Endodermal cell (in vitro differentiated cells): ENCODE results near the gene C19orf85. TPM values are rescaled to one million over a fixed set of nuclear protein-coding genes. Genes with fewer than 3 reads are reported as not detected.

Experiments
- DNase-seq: peaks from one replicate; pipeline ENCODE4 v3.0.0-alpha.2; 2017
- H3K27ac ChIP-seq: 2 replicates; pipeline ENCODE4 v1.5.1; 2013; ENCODE audit warnings: mild to moderate bottlenecking, low read depth, low read length, moderate library complexity
- H3K27me3 ChIP-seq: 2 replicates; pipeline ENCODE4 v1.6.1; 2013; ENCODE audit warnings: mild to moderate bottlenecking, low read length, moderate library complexity; ENCODE audit not compliant: insufficient read depth, control insufficient read depth, poor library complexity, severe bottlenecking
- H3K36me3 ChIP-seq: 2 replicates; pipeline ENCODE4 v1.7.0; 2013; ENCODE audit warnings: mild to moderate bottlenecking, low read length, moderate library complexity; ENCODE audit not compliant: control insufficient read depth, insufficient read depth
- H3K4me1 ChIP-seq: one replicate; pipeline ENCODE4 v1.7.0; 2013; ENCODE audit warnings: low read length; ENCODE audit not compliant: control insufficient read depth, insufficient read depth
- H3K4me3 ChIP-seq: 2 replicates; pipeline ENCODE4 v1.5.1; 2013; ENCODE audit warnings: mild to moderate bottlenecking, low read length, moderate library complexity
- H3K9ac ChIP-seq: 2 replicates; pipeline ENCODE4 v1.6.1; 2013; ENCODE audit warnings: mild to moderate bottlenecking, low read length, moderate library complexity; ENCODE audit not compliant: poor library complexity, severe bottlenecking; ENCODE audit errors: extremely low read depth
- H3K9me3 ChIP-seq: 2 replicates; pipeline ENCODE4 v1.6.1; 2013; ENCODE audit warnings: mild to moderate bottlenecking, low read length, moderate library complexity; ENCODE audit not compliant: control insufficient read depth
- H3K27ac Mint-ChIP-seq: 2 replicates; pipeline ENCODE4 v1.8.0; 2020; ENCODE audit warnings: mixed read lengths
- H3K27me3 Mint-ChIP-seq: 2 replicates; pipeline ENCODE4 v1.8.0; 2021; ENCODE audit warnings: mild to moderate bottlenecking, mixed read lengths; ENCODE audit not compliant: insufficient read depth
- H3K36me3 Mint-ChIP-seq: 2 replicates; pipeline ENCODE4 v1.8.0; 2020; ENCODE audit warnings: low read depth, mixed read lengths
- H3K4me1 Mint-ChIP-seq: 2 replicates; pipeline ENCODE4 v1.8.0; 2020; ENCODE audit warnings: mixed read lengths
- H3K4me3 Mint-ChIP-seq: 2 replicates; pipeline ENCODE4 v1.8.0; 2020; ENCODE audit warnings: mild to moderate bottlenecking, moderate library complexity, mixed read lengths
- H3K9me3 Mint-ChIP-seq: 2 replicates; pipeline ENCODE4 v1.8.0; 2020; ENCODE audit warnings: mild to moderate bottlenecking, mixed read lengths
- WGBS, 2 experiments: methylation state at CpG; one replicate each; pipeline versions ENCODE4 v1.1.5 to v1.1.7; 2013; ENCODE audit warnings: missing lambda C conversion rate in 2 of 2, mixed read lengths in 1 of 2; ENCODE audit not compliant: insufficient coverage in 1 of 2, insufficient read length in 1 of 2; 5-methylcytosine and 5-hydroxymethylcytosine counted together
- total RNA-seq, 2 donors: library from RNA; stranded (reverse); fragmentation: NEBNext Ultra II Directional in 1 of 2; extraction: Animal tissue kit (Norgen Biotek cat#: 25700) in 1 of 2; gene quantifications; 2 replicates in 1 of 2; 3 replicates in 1 of 2; pipeline ENCODE4 v1.2.1, GENCODE V29; 2021
- TF ChIP-seq, protein P1 (sequence below): fragments of 200-600 bp; sonication (generic); conservative IDR thresholded peaks from 2 replicates; pipeline ENCODE4 v1.5.0; 2021; ENCODE audit warnings: antibody characterized with exemption, mild to moderate bottlenecking

C19orf85 gene
- total RNA-seq, 2 donors from 2014 or later = 0.62 to 2.3 TPM

- Histone ChIP-seq H3K27ac (no peak overlapping the region), H3K4me1 (no peaks in the 10 kb centered on the region), H3K9me3 (no peaks in the 10 kb centered on the region), H3K27me3 (no peaks in the 10 kb centered on the region), H3K9ac (no peak overlapping the region), H3K4me3 (no peak overlapping the region), H3K36me3 (no peaks in the 10 kb centered on the region)
- peak; percentile 53 for DNase-seq
- Mint-ChIP-seq H3K27me3 (peaks cover 38% of the 10 kb centered on the region), H3K4me3 (no peak overlapping the region), H3K27ac (no peak overlapping the region), H3K36me3 (no peaks in the 10 kb centered on the region), H3K9me3 (no peaks in the 10 kb centered on the region), H3K4me1 (peaks cover 10% of the 10 kb centered on the region)
- 82 to 89% methylated on average over 7 to 11 of the region's 11 CpGs for WGBS, 2 experiments
- TF ChIP-seq, protein P1, sequence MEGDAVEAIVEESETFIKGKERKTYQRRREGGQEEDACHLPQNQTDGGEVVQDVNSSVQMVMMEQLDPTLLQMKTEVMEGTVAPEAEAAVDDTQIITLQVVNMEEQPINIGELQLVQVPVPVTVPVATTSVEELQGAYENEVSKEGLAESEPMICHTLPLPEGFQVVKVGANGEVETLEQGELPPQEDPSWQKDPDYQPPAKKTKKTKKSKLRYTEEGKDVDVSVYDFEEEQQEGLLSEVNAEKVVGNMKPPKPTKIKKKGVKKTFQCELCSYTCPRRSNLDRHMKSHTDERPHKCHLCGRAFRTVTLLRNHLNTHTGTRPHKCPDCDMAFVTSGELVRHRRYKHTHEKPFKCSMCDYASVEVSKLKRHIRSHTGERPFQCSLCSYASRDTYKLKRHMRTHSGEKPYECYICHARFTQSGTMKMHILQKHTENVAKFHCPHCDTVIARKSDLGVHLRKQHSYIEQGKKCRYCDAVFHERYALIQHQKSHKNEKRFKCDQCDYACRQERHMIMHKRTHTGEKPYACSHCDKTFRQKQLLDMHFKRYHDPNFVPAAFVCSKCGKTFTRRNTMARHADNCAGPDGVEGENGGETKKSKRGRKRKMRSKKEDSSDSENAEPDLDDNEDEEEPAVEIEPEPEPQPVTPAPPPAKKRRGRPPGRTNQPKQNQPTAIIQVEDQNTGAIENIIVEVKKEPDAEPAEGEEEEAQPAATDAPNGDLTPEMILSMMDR = no peak
Observed at GRCh38 chr19:55465460-55466240, 1.1 kb upstream of the C19orf85 start.

DNA sequence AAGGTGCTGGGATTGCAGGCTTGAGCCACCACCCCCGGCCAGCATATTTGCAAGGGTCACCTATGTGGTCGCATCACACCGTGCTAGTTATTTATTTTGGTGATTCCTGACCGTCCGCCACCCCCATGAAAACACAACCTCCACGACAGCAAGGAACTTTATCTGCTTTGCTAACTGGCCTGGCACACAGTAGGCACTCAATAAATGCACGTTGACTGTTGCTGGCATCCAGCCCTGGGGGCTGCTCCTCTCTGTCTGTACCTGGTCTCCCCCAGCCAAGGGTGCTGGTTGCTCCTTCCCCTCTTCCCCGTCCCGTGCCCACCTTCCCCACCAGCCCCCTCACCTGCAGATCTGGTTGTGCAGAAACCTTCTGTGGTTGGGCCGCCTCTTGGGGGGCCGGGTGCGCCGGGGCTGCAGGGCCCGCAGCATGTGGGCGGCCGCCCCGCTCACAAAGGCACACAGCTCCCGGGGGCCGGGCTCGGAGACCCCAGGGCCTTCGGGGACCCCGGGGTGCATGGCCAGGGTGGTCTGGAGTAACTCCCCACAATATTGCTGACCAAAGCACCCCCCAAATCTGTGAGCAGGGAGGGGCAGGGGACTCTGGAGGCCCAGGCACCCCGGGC, 401 bp downstream of the C19orf85 start:
- Mint-ChIP-seq H3K27ac (no peak overlapping the region), H3K4me3 (peak overlapping the region; percentile 42), H3K9me3 (no peaks in the 10 kb centered on the region), H3K36me3 (no peaks in the 10 kb centered on the region), H3K27me3 (peaks cover 38% of the 10 kb centered on the region), H3K4me1 (peaks cover 18% of the 10 kb centered on the region)
- H3K9me3 ChIP-seq = no peaks in the 10 kb centered on the region
- H3K27ac ChIP-seq = no peak overlapping the region
- H3K9ac ChIP-seq = no peak overlapping the region
- 76 to 78% methylated on average over 15 to 23 of the region's 23 CpGs for WGBS, 2 experiments
- H3K36me3 ChIP-seq = no peaks in the 10 kb centered on the region
- peaks cover 4% of the 10 kb centered on the region for H3K4me1 ChIP-seq
- no peaks in the 10 kb centered on the region for H3K27me3 ChIP-seq
- TF ChIP-seq, protein P1 = no peak
- peak; percentile 56 for DNase-seq
- H3K4me3 ChIP-seq = no peak overlapping the region

DNA sequence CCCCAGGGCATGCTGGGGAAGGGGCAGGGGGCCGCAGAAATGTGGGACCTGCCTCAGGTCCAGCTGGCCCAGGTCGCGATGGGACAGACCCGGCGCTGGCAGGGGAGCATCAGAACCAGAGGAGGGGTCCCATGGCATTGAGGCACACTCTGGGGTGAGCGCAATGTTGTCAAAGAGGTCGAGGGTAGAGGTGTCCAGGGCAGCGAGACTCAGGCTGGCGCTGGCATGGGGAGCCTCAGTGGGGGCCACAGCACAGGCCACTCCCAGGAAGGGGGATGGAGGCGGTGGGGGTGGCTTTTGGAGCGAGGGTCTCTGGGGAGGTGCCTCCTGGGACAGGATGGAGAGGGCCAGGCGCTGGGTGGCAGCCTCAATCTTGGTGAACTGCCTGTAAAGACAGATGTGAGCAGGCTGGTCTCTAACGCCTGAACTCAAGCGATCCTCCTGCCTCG, 944 bp downstream of the C19orf85 start:
- H3K4me1 ChIP-seq = peaks cover 4% of the 10 kb centered on the region
- Mint-ChIP-seq H3K36me3 (no peaks in the 10 kb centered on the region), H3K4me3 (peak overlapping the region; percentile 42), H3K27me3 (peaks cover 38% of the 10 kb centered on the region), H3K4me1 (peaks cover 18% of the 10 kb centered on the region), H3K9me3 (no peaks in the 10 kb centered on the region), H3K27ac (no peak overlapping the region)
- no peak overlapping the region for H3K4me3 ChIP-seq
- no peak overlapping the region for H3K27ac ChIP-seq
- H3K9me3 ChIP-seq = no peaks in the 10 kb centered on the region
- 86 to 89% methylated on average over 10 to 15 of the region's 15 CpGs for WGBS, 2 experiments
- TF ChIP-seq, protein P1 = no peak
- H3K9ac ChIP-seq = no peak overlapping the region
- DNase-seq = peak; percentile 70
- no peaks in the 10 kb centered on the region for H3K36me3 ChIP-seq
- no peaks in the 10 kb centered on the region for H3K27me3 ChIP-seq
